GM13977 (cell line): ENCODE measurements around the gene VCAN.

ENCODE experiments used
- DNase-seq: peaks from one replicate; pipeline ENCODE4 v3.0.0; 2012; ENCODE audit warnings: low spot score
- in situ Hi-C: fragments of 300-500 bp; cut with MboI; formaldehyde crosslinking; loops from one replicate; pipeline ENCODE4 v1.12.0; 2022; ENCODE audit warnings: low sequenced_read_pairs, low pct_unique_long_range_greater_than_20kb, mixed read lengths, inconsistent platforms; ENCODE audit not compliant: unreplicated experiment
- TF ChIP-seq, protein P1 (sequence below): IDR thresholded peaks from 2 replicates; pipeline ENCODE4 v1.5.1; 2012; ENCODE audit warnings: mild to moderate bottlenecking, control low read depth; ENCODE audit not compliant: insufficient read depth; ENCODE audit errors: extremely low read depth, missing control alignments

Gene VCAN

DNA sequence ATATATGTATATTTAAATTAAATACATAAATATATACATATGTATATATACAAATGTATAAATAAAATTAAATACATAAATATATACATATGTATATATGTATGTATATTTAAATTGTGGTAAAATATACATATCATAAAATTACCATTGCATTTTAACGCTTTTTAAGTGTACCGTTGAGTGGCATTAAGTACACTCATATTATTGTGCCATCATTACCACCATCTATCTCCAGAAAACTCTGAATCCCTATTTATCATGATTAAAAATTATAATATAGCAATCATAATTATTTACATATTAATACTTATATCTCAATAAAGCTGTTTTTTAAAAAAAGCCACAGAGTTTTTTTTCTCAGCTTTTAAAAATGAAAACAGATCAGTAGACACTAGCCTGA lies 27.1 kb upstream of the VCAN start:
- TF ChIP-seq, protein P1, sequence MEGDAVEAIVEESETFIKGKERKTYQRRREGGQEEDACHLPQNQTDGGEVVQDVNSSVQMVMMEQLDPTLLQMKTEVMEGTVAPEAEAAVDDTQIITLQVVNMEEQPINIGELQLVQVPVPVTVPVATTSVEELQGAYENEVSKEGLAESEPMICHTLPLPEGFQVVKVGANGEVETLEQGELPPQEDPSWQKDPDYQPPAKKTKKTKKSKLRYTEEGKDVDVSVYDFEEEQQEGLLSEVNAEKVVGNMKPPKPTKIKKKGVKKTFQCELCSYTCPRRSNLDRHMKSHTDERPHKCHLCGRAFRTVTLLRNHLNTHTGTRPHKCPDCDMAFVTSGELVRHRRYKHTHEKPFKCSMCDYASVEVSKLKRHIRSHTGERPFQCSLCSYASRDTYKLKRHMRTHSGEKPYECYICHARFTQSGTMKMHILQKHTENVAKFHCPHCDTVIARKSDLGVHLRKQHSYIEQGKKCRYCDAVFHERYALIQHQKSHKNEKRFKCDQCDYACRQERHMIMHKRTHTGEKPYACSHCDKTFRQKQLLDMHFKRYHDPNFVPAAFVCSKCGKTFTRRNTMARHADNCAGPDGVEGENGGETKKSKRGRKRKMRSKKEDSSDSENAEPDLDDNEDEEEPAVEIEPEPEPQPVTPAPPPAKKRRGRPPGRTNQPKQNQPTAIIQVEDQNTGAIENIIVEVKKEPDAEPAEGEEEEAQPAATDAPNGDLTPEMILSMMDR = no peak
- no peak for DNase-seq
- in situ Hi-C loops = no loop called here

DNA sequence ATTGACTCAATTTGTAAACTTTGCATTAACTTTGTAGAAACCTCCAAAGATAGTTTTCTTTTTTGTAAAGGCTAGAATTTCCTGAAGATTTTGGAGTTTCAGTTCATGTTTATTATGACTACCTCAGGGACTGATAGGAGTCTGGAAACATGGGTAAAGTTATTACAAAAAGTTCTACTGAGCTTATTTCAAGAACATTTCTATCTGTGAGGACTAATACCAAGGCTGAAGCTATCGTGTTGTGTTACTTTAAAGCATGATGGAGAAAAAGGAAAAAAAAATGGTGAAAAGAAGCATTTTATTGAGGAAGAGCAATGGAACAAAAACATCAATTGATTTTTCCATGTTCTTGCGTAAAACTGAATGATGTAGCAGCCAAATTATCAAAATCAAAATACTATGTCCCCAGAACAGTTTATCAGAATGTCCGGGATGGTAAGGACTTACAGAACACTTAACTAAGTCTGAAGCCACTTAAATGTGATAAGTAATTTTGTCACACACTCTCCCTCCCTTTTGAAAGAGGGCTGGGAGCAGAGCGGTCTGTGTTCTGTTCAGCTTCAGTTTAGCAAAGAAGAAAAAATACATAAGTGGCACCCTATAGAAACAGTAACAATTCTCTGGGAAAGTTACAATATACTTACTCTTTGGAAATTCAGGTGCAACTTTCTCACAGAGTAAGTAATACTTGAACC lies 25.1 kb upstream of the VCAN start:
- no peak for DNase-seq
- TF ChIP-seq, protein P1 = no peak
- in situ Hi-C loops = no loop called here

DNA sequence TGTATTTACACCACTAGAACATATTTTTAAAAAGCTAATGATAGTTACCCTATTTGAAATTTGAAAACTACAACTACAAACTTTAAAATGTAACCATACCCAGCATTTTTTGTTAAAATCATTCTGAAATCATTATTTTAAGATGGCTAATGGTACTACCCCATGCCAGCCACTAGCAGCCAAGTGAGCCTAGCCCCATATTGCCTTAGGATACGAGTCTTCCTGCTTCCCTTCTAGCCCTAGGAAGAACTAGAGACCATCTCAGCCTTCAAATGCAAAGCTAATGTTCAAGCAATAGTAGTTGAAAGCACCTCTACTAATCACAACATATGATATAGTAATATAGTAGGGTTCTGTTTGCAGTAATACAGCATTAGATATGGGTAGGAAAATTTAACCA lies 24.0 kb upstream of the VCAN start:
- DNase-seq = no peak
- in situ Hi-C loops = no loop called here
- TF ChIP-seq, protein P1 = no peak

DNA sequence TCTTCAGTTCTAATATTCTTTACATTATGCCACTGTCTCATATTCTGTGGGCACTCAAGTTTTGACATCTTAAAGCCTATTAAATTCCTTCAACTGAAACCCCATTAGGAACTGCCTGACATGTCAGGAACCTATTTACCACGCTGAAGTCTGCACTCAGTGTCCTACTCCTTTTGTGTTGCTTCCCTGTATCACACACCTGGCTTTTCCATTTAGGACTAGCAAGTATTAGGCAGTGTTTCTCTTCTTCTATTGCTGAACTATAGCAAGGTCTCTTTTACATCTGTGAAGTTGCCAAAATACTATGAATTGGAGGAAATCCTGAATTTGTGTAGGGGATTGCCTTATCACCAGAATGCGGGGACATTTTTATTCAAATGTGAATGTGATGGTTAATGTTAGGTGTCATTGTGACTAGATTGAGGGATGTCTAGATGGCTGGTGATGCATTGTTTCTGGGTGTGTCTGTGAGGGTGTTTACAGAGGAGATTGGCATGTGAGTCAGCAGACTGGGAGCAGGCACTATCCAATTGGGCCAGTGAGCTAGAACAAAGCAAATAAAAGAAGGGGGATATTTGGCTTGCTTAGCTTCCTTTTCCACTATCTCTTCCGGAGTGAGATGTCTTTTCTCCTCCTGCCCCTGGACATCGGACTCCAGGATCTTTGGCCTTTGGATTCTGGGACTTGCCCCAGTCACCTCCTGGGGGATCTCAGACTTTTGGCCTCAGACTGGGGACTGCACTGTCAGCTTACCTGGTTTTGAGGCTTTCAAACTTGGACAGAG lies 21.2 kb upstream of the VCAN start:
- in situ Hi-C loops = no loop called here
- DNase-seq = no peak
- TF ChIP-seq, protein P1 = no peak

DNA sequence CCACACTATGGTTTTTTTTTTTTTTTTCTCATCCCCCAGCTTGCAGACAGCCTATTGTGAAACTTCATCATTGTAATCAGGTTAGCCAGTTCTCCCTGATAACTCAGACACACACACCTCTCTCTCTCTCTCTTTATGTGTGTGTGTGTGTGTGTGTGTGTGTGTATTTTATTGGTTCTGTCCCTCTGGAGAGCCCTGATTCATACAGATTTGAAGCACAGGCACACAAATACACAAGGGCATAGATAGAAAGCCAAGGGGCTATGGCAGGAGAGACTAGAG lies 20.6 kb upstream of the VCAN start:
- in situ Hi-C loops = no loop called here
- TF ChIP-seq, protein P1 = no peak

DNA sequence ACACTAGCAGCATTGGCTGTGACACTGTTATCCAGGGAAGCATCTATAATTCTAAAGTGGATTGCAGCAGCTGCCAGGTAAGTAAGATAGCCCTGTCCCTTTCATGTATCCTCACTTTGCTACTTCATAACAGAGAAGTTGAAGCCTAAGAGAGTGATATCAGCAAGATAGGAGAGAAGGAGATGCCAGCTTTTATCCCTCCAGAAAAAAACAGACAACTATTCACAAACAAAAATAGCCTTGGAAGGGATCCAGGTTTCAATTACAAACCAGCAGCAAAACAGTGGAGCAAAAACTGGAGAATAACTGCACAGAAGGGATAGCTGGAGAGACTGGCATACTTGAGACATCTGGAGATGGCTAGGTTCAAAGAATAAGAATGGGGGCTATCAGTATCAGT lies 19.6 kb upstream of the VCAN start:
- TF ChIP-seq, protein P1 = no peak
- DNase-seq = no peak
- in situ Hi-C loops = no loop called here

More for the DNA sequence above, 20.6 kb upstream of the VCAN start:
- DNase-seq = no peak
